B cell (primary cell): Measurements from ENCODE around the gene CDH13. TPM values are rescaled to one million over a fixed set of nuclear protein-coding genes. Genes with fewer than 3 reads are reported as not detected.

Experiments
- ATAC-seq: fragments of 200-7000 bp; cut with Tn5 transposase; one replicate; pipeline ENCODE4 v1.10.0; 2021; ENCODE audit warnings: low read depth, mild to moderate bottlenecking, moderate number of reproducible peaks, moderate library complexity
- CTCF ChIA-PET: fragments of 350-600 bp; sonication (Branson Sonifier 250); formaldehyde crosslinking; loops from one replicate; lab custom pipeline; 2021; ENCODE audit warnings: antibody characterized with exemption, inconsistent platforms; lab: Charles Lee
- POLR2A ChIA-PET: fragments of 350-600 bp; sonication (Branson Sonifier 250); formaldehyde crosslinking; loops from one replicate; lab custom pipeline; 2021; ENCODE audit warnings: antibody characterized with exemption; lab: Charles Lee
- DNase-seq: peaks from one replicate; pipeline ENCODE4 v3.0.0; 2013
- H2AFZ ChIP-seq: 2 replicates; pipeline ENCODE4 v1.6.1; 2012; ENCODE audit warnings: mild to moderate bottlenecking, low read depth, low read length; ENCODE audit not compliant: insufficient read depth, poor library complexity, severe bottlenecking
- H3K27ac ChIP-seq, 2 donors: 1 replicate in 1 of 2; 2 replicates in 1 of 2; pipeline ENCODE4 v1.5.1; 2012 to 2013; ENCODE audit warnings: low read length in 2 of 2, mild to moderate bottlenecking in 2 of 2, moderate library complexity in 1 of 2
- H3K27me3 ChIP-seq, 4 experiments: fragments of 200-600 bp in 1 of 4; sonication (generic) in 1 of 4; replicated peaks in 1 of 4; 1 replicate in 2 of 4; 2 replicates in 2 of 4; pipeline versions ENCODE4 v1.6.1 to v1.7.0; 2013 to 2016; ENCODE audit warnings: low read length in 3 of 4, mild to moderate bottlenecking in 2 of 4, mixed read lengths in 1 of 4, moderate library complexity in 1 of 4; ENCODE audit not compliant: insufficient read depth in 4 of 4, control insufficient read depth in 3 of 4; ENCODE audit errors: control extremely low read depth in 1 of 4
- H3K36me3 ChIP-seq, 2 experiments: replicated peaks in 1 of 2; 1 replicate in 1 of 2; 2 replicates in 1 of 2; pipeline versions ENCODE4 v1.6.1 to v1.7.1; 2013; ENCODE audit warnings: low read length in 1 of 2; ENCODE audit not compliant: insufficient read depth in 2 of 2, control insufficient read depth in 1 of 2; ENCODE audit errors: control extremely low read depth in 1 of 2, extremely low read depth in 1 of 2
- H3K4me1 ChIP-seq, 2 donors: fragments of 200-600 bp in 1 of 2; sonication (generic) in 1 of 2; 1 replicate in 1 of 2; 2 replicates in 1 of 2; pipeline versions ENCODE4 v1.5.1 to v1.6.1; 2013 to 2017; ENCODE audit warnings: low read length in 2 of 2; ENCODE audit not compliant: control insufficient read depth in 2 of 2, insufficient read depth in 2 of 2
- H3K4me2 ChIP-seq: replicated peaks from 2 replicates; pipeline ENCODE3; 2012; ENCODE audit warnings: mild to moderate bottlenecking, low read depth, low read length; ENCODE audit not compliant: poor library complexity, severe bottlenecking
- H3K4me3 ChIP-seq, 5 experiments: fragments of 200-600 bp in 1 of 5; sonication (generic) in 1 of 5; 1 replicate in 3 of 5; 2 replicates in 2 of 5; pipeline versions ENCODE4 v1.5.1 to v1.7.0; 2011 to 2016; ENCODE audit warnings: low read length in 4 of 5, mild to moderate bottlenecking in 4 of 5, low read depth in 2 of 5, control low read depth in 1 of 5, moderate library complexity in 1 of 5; ENCODE audit not compliant: insufficient read depth in 1 of 5; ENCODE audit errors: control extremely low read depth in 1 of 5, extremely low read depth in 1 of 5
- H3K79me2 ChIP-seq: fragments of 200-600 bp; sonication (generic); one replicate; pipeline ENCODE4 v1.6.0; 2016; ENCODE audit warnings: low read length; ENCODE audit not compliant: control insufficient read depth, insufficient read depth
- H3K9ac ChIP-seq: fragments of 200-600 bp; sonication (generic); 2 replicates; pipeline ENCODE4 v1.6.1; 2017; ENCODE audit warnings: mild to moderate bottlenecking, low read length, moderate library complexity
- H3K9me3 ChIP-seq, 3 donors: one replicate each; pipeline versions ENCODE4 v1.6.1 to v1.7.1; 2013; ENCODE audit warnings: low read length in 2 of 3; ENCODE audit not compliant: control insufficient read depth in 2 of 3, insufficient read depth in 1 of 3; ENCODE audit errors: control extremely low read depth in 1 of 3
- H4K20me1 ChIP-seq: 2 replicates; pipeline ENCODE4 v1.6.0; 2012; ENCODE audit warnings: mild to moderate bottlenecking, low read length; ENCODE audit not compliant: insufficient read depth, control insufficient read depth, poor library complexity, severe bottlenecking
- H3K27ac Mint-ChIP-seq: one replicate; pipeline ENCODE4 v1.8.0; 2021; ENCODE audit warnings: mixed read lengths
- H3K27me3 Mint-ChIP-seq: one replicate; pipeline ENCODE4 v1.8.0; 2021; ENCODE audit warnings: mixed read lengths
- H3K4me1 Mint-ChIP-seq: one replicate; pipeline ENCODE4 v1.8.0; 2021; ENCODE audit warnings: mixed read lengths
- H3K4me3 Mint-ChIP-seq: one replicate; pipeline ENCODE4 v1.8.0; 2021; ENCODE audit warnings: mixed read lengths
- H3K9me3 Mint-ChIP-seq: one replicate; pipeline ENCODE4 v1.8.0; 2022; ENCODE audit warnings: mixed read lengths; ENCODE audit not compliant: insufficient read depth
- EZH2 ChIP-seq: IDR thresholded peaks from 2 replicates; pipeline ENCODE4 v1.6.1; 2012; ENCODE audit warnings: borderline replicate concordance, low read depth, mild to moderate bottlenecking, moderate library complexity, low read length; ENCODE audit not compliant: insufficient read depth, poor library complexity, severe bottlenecking
- WGBS: methylation state at CpG from one replicate; pipeline ENCODE4 v1.1.5; 2013; ENCODE audit warnings: missing lambda C conversion rate; ENCODE audit not compliant: insufficient coverage; 5-methylcytosine and 5-hydroxymethylcytosine counted together
- intact Hi-C: fragments of 100-400 bp; cut with micrococcal nuclease; formaldehyde crosslinking; loops from one replicate; pipeline ENCODE4 v1.10.0; 2022
- polyA plus RNA-seq: library from polyadenylated mRNA; depleted of rRNA; stranded (reverse); fragments of >200 nt; gene quantifications from 2 replicates; pipeline ENCODE4 v1.2.3, GENCODE V29; 2012
- total RNA-seq, 2 donors: library from RNA; stranded (reverse); fragments of 120-200 nt in 1 of 2; gene quantifications; 1 replicate in 1 of 2; 2 replicates in 1 of 2; pipeline versions ENCODE4 v1.2.3 to v1.2.4, GENCODE V29; 2013 to 2022
- TF ChIP-seq, protein P1 (sequence below): fragments of 200-600 bp; IDR thresholded peaks from one replicate; pipeline ENCODE4 v1.8.0; 2022; ENCODE audit warnings: antibody characterized with exemption, mild to moderate bottlenecking

Gene CDH13
- total and polyA plus RNA-seq, 2 donors (not counting 1 experiment from before 2014, with no cell fraction given): not detected

DNA sequence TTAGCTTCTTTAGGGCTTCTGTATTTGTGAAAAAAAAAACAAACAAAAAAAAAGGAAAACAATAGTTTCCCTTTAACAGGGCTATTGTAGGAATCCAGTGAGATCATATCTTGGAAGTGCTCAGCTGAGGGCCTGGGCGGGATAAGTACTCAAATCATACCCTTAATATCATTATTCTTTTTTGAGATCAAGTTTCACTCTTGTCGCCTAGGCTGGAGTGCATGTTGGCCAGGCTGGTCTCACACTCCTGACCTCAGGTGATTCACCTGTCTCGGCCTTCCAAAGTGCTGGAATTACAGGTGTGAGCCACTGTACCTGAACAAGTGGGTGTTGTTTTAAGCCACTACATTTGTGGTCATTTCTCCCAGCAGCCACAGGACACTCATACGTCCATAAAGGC is 87.0 kb downstream of the CDH13 start:
- Mint-ChIP-seq H3K9me3 (no peaks in the 10 kb centered on the region), H3K4me1 (no peaks in the 10 kb centered on the region), H3K27me3 (peaks cover 5% of the 10 kb centered on the region), H3K4me3 (no peak overlapping the region), H3K27ac (no peak overlapping the region)
- ATAC-seq: no peak
- POLR2A ChIA-PET: no interaction called here
- DNase-seq: no peak
- H3K4me3 ChIP-seq: no peak overlapping the region
- H3K27me3 ChIP-seq: no peaks in the 10 kb centered on the region
- CTCF ChIA-PET: no interaction called here
- H3K27ac ChIP-seq: no peak overlapping the region
- intact Hi-C loops: no loop called here
- no peak overlapping the region for H3K4me2 ChIP-seq
- no peaks in the 10 kb centered on the region for H3K79me2 ChIP-seq
- no peaks in the 10 kb centered on the region for H3K4me1 ChIP-seq
- H3K9me3 ChIP-seq: no peaks in the 10 kb centered on the region
- no peak overlapping the region for H3K9ac ChIP-seq
- H2AFZ ChIP-seq: no peak overlapping the region
- H4K20me1 ChIP-seq: no peaks in the 10 kb centered on the region
- WGBS: 93% methylated on average over 3 of the region's 4 CpGs
- TF ChIP-seq, protein P1, sequence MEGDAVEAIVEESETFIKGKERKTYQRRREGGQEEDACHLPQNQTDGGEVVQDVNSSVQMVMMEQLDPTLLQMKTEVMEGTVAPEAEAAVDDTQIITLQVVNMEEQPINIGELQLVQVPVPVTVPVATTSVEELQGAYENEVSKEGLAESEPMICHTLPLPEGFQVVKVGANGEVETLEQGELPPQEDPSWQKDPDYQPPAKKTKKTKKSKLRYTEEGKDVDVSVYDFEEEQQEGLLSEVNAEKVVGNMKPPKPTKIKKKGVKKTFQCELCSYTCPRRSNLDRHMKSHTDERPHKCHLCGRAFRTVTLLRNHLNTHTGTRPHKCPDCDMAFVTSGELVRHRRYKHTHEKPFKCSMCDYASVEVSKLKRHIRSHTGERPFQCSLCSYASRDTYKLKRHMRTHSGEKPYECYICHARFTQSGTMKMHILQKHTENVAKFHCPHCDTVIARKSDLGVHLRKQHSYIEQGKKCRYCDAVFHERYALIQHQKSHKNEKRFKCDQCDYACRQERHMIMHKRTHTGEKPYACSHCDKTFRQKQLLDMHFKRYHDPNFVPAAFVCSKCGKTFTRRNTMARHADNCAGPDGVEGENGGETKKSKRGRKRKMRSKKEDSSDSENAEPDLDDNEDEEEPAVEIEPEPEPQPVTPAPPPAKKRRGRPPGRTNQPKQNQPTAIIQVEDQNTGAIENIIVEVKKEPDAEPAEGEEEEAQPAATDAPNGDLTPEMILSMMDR: no peak
- no peak for TF ChIP-seq EZH2
- H3K36me3 ChIP-seq: no peaks in the 10 kb centered on the region

DNA sequence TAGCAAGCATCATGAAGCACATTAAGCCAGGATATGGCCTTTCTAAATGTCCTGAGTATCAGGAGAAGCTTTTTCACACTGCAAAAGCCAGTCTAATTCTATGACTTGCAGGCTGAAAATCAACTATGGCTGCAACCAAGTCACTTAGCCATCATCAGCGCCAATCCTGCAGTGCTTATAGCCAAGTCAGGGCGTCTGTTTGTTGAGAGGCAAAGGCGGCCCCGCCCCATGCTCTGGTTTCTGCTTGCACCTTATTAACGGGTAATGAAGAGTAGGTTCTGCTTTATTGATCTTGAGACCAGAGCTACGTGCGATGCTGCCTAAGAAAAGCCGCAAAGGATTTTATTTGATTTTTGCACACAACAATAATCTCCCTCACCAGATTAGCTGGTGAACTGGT is 88.4 kb downstream of the CDH13 start:
- 92% methylated on average over 4 of the region's 8 CpGs for WGBS
- CTCF ChIA-PET: no interaction called here
- intact Hi-C loops: no loop called here

More for the DNA sequence above, 88.4 kb downstream of the CDH13 start:
- POLR2A ChIA-PET: no interaction called here
- no peak overlapping the region for H3K4me2 ChIP-seq
- Mint-ChIP-seq H3K27ac (no peak overlapping the region), H3K27me3 (peaks cover 5% of the 10 kb centered on the region), H3K4me1 (no peaks in the 10 kb centered on the region), H3K4me3 (no peak overlapping the region), H3K9me3 (no peaks in the 10 kb centered on the region)
- H3K4me3 ChIP-seq: no peak overlapping the region
- no peak for TF ChIP-seq EZH2
- TF ChIP-seq, protein P1: no peak
- H3K9ac ChIP-seq: no peak overlapping the region
- no peaks in the 10 kb centered on the region for H3K79me2 ChIP-seq
- no peaks in the 10 kb centered on the region for H3K4me1 ChIP-seq
- no peak overlapping the region for H3K27ac ChIP-seq
- no peak overlapping the region for H2AFZ ChIP-seq
- ATAC-seq: no peak
- no peak for DNase-seq
- H3K36me3 ChIP-seq: no peaks in the 10 kb centered on the region
- H3K27me3 ChIP-seq: no peaks in the 10 kb centered on the region
- H3K9me3 ChIP-seq: no peaks in the 10 kb centered on the region
- no peaks in the 10 kb centered on the region for H4K20me1 ChIP-seq
